SH-SY5Y (cell line): ENCODE data around the gene PGAP3.

ENCODE experiments used
- GATA2 ChIP-seq: IDR thresholded peaks from 2 replicates; pipeline ENCODE4 v1.6.1; 2011; ENCODE audit warnings: mild to moderate bottlenecking, low read depth, low read length
- GATA3 ChIP-seq: IDR thresholded peaks from 2 replicates; pipeline ENCODE4 v1.6.1; 2011; ENCODE audit warnings: low read depth, mild to moderate bottlenecking, low read length, moderate library complexity

DNA sequence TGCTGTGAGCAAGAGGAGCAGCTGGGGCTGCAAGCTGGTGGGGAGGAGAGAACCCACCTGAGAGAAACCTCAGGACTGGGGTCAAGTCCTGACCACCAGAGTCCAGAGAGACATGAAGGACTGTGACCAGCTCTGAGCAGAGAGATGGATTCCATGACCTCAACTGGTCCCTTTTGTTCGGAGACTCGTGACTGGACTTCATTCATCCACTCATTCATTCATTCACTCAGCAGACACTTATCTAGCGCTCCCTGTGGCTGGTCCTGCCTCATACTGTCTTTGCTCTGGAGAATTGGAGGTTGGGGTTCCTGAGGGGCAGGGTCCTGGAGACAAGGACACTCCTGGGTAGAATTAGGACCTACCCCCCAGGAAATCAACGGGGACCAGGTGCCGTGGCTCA, 16.1 kb upstream of the PGAP3 start:
- TF ChIP-seq GATA2 = no peak
- no peak for TF ChIP-seq GATA3
